ENCODE results near the gene OBSCN.

The OBSCN gene

GRCh38 chr1:228410671-228411070 lies 202.8 kb downstream of the OBSCN start:
- DNase-seq = no peak

GRCh38 chr1:228411121-228411520 lies 203.3 kb downstream of the OBSCN start:
- DNase-seq = no peak

- DNase-seq = no peak
These were observed 203.9 kb downstream of the OBSCN start for GRCh38 chr1:228411548-228412430.

GRCh38 chr1:228413241-228414010 lies 205.6 kb downstream of the OBSCN start:
- DNase-seq = no peak

- DNase-seq = no peak
These were observed 206.8 kb downstream of the OBSCN start for GRCh38 chr1:228414511-228415211.

- DNase-seq = no peak
These were observed 207.4 kb downstream of the OBSCN start for GRCh38 chr1:228415221-228415620.

GRCh38 chr1:228415853-228416216 lies 208.0 kb downstream of the OBSCN start:
- DNase-seq = no peak

- no peak for DNase-seq
These were observed 208.5 kb downstream of the OBSCN start, which contains the start of gene TRIM17 for GRCh38 chr1:228416217-228416933. Gene TRIM17, minus strand, starts transcription at chr1:228416861. Its CDS starts 1,789 bp downstream, at chr1:228415072.

GRCh38 chr1:228417061-228417460 lies 209.2 kb downstream of the OBSCN start:
- no peak for DNase-seq

GRCh38 chr1:228417483-228418203 lies 209.8 kb downstream of the OBSCN start:
- no peak for DNase-seq

GRCh38 chr1:228420968-228421826 lies 213.4 kb downstream of the OBSCN start:
- DNase-seq = no peak

- no peak for DNase-seq
These were observed 215.7 kb downstream of the OBSCN start for GRCh38 chr1:228423404-228424053.

- no peak for DNase-seq
These were observed 217.1 kb downstream of the OBSCN start for GRCh38 chr1:228424685-228425660.

- no peak for DNase-seq
These were observed 218.8 kb downstream of the OBSCN start for GRCh38 chr1:228426518-228427175.

GRCh38 chr1:228428412-228428811 lies 220.6 kb downstream of the OBSCN start:
- DNase-seq = no peak

Data from NCI-H1694 (cell line).